ENCODE measurements around the gene APBB2. TPM values are rescaled to one million over a fixed set of nuclear protein-coding genes. Genes with fewer than 3 reads are reported as not detected.

The APBB2 gene
- total and polyA plus RNA-seq, 3 donors from 2014 or later: 19.7 to 77.9 (median 59.8) TPM

DNA sequence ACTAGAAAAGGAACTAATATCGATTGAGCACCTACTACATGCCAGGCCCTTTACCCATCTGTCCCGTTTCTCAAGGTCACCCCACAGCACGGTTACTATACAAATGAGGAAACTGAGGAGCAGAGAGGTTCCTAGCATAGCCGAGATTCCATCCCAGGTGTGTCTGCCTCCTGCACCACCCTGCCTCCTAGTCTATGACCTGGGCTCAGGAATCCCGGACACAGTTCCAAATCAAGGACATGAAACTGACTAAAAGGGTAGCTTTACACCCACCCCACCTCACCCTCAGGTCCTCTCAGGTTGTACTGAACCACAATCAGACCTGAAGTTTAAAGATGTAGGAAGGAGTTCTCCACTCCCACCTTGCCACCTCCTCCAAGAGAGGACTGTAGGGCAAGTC, 55.6 kb downstream of the APBB2 start:
- Histone ChIP-seq H3K9me3 (no peaks in the 10 kb centered on the region), H3K4me3 (no peak overlapping the region), H3K4me1 (peaks cover 5% of the 10 kb centered on the region), H3K27me3 (no peaks in the 10 kb centered on the region), H3K36me3 (ENCODE audit: low read depth, missing control alignments) (no peaks in the 10 kb centered on the region), H3K27ac (no peak overlapping the region)
- TF ChIP-seq POLR2A (IDR thresholded peaks at IDR 0.05): no peak
- TF ChIP-seq, protein P1, sequence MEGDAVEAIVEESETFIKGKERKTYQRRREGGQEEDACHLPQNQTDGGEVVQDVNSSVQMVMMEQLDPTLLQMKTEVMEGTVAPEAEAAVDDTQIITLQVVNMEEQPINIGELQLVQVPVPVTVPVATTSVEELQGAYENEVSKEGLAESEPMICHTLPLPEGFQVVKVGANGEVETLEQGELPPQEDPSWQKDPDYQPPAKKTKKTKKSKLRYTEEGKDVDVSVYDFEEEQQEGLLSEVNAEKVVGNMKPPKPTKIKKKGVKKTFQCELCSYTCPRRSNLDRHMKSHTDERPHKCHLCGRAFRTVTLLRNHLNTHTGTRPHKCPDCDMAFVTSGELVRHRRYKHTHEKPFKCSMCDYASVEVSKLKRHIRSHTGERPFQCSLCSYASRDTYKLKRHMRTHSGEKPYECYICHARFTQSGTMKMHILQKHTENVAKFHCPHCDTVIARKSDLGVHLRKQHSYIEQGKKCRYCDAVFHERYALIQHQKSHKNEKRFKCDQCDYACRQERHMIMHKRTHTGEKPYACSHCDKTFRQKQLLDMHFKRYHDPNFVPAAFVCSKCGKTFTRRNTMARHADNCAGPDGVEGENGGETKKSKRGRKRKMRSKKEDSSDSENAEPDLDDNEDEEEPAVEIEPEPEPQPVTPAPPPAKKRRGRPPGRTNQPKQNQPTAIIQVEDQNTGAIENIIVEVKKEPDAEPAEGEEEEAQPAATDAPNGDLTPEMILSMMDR (IDR thresholded peaks at IDR 0.05): no peak
- WGBS, 2 donors: 89 to 92% methylated on average over 5 of the region's 5 CpGs
- intact Hi-C loops (cut with DNase I; ENCODE audit: low total_unique reads): no loop called here
- no peak for DNase-seq

DNA sequence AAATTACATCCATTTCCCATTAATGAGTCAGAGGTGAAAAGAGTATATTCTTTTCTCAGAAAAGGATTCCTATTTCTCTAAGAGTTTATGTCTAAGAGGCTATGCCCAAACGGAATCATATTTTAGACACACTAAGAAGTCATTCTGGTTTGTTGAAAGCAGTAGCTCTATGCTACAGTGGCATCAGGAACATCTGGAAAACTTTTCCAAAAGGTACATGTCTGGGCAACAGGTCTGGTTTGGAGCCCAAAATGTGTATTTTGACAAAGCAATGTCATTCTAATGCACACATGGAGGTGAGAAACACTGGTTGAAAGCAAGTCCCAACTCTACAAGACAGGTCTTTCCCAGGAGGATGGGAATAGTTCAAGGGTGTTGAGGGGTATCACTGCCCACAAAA, 56.1 kb downstream of the APBB2 start:
- no peak for DNase-seq
- WGBS, 2 donors: 77 to 95% methylated on average over 1 of the region's 1 CpG
- Histone ChIP-seq H3K27me3 (no peaks in the 10 kb centered on the region), H3K36me3 (ENCODE audit: low read depth, missing control alignments) (no peaks in the 10 kb centered on the region), H3K27ac (no peak overlapping the region), H3K9me3 (no peaks in the 10 kb centered on the region), H3K4me3 (no peak overlapping the region), H3K4me1 (peaks cover 5% of the 10 kb centered on the region)
- intact Hi-C loops (cut with DNase I; ENCODE audit: low total_unique reads): no loop called here
- no peak for TF ChIP-seq POLR2A (IDR thresholded peaks at IDR 0.05)
- TF ChIP-seq, protein P1 (IDR thresholded peaks at IDR 0.05): no peak

DNA sequence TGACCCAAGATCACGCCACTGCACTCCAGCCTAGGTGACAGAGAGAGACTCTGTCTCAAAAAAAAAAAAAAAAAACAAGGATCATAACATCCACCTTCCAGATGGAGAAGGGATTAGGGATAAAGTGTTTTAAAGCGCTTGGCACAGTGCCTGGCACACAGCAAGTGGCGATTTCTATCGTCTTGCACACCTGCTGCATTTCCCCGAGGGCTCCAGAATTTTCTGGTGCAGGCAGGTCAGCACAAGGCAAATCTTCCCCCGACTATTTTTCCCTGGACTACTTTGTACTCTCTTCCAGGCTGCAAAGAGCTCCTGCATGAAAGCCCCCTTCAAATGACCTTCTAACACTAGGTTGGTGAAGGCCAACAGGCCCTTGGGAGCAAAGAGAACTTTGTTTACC, 57.3 kb downstream of the APBB2 start:
- WGBS, 2 donors: 75 to 80% methylated on average over 6 of the region's 6 CpGs
- TF ChIP-seq POLR2A (IDR thresholded peaks at IDR 0.05): no peak
- Histone ChIP-seq H3K4me3 (no peak overlapping the region), H3K4me1 (peaks cover 5% of the 10 kb centered on the region), H3K27me3 (no peaks in the 10 kb centered on the region), H3K9me3 (no peaks in the 10 kb centered on the region), H3K36me3 (ENCODE audit: low read depth, missing control alignments) (no peaks in the 10 kb centered on the region), H3K27ac (no peak overlapping the region)
- DNase-seq: no peak
- intact Hi-C loops (cut with DNase I; ENCODE audit: low total_unique reads): no loop called here

- 65 to 80% methylated on average over 10 of the region's 10 CpGs for WGBS, 2 donors
- Histone ChIP-seq H3K4me3 (no peak overlapping the region), H3K36me3 (ENCODE audit: low read depth, missing control alignments) (no peaks in the 10 kb centered on the region), H3K9me3 (no peaks in the 10 kb centered on the region), H3K4me1 (peaks cover 5% of the 10 kb centered on the region), H3K27me3 (no peaks in the 10 kb centered on the region), H3K27ac (peak overlapping the region in 1 of 2 donors; percentile 22)
- TF ChIP-seq, protein P1 (IDR thresholded peaks at IDR 0.05): no peak
- TF ChIP-seq POLR2A (IDR thresholded peaks at IDR 0.05): no peak
- DNase-seq: no peak
- intact Hi-C loops (cut with DNase I; ENCODE audit: low total_unique reads): no loop called here
Measured at GRCh38 chr4:41156574-41156973, 57.8 kb downstream of the APBB2 start.

DNA sequence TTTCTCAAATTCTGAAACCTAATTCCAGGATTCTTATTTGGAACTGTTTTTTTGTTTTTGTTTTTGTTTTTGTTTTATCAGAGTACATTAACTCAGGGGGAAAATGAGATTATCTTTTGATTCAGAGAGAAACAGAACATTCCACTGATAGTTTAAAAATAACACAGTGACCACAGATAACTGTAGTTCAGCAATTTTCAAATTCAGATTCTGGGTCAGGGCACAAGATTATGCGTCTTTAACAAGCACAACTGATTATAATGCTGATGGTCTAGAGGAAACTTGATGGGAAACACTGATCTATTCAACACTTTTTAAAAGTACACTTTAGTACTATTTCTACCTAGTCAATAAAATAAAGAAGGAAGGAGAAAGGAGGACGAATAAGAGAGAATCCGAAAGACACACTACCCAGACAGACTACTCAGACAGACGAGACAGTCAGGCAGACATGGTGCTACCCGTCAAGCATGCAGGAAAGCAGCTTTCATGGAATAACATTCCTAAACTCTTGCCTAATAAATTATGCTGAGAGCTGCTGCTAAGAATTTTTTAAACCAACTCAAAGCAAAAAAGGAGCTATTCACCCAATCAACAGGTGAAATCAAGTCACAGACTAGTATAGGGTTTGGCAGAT, 59.0 kb downstream of the APBB2 start:
- DNase-seq: no peak
- Histone ChIP-seq H3K9me3 (no peaks in the 10 kb centered on the region), H3K27me3 (no peaks in the 10 kb centered on the region), H3K27ac (peak overlapping the region in 1 of 2 donors; percentile 23), H3K36me3 (ENCODE audit: low read depth, missing control alignments) (no peaks in the 10 kb centered on the region), H3K4me3 (no peak overlapping the region), H3K4me1 (peaks cover 5% of the 10 kb centered on the region)
- intact Hi-C loops (cut with DNase I; ENCODE audit: low total_unique reads): no loop called here
- TF ChIP-seq, protein P1 (IDR thresholded peaks at IDR 0.05): no peak
- no peak for TF ChIP-seq POLR2A (IDR thresholded peaks at IDR 0.05)
- WGBS, 2 donors: 57 to 59% methylated on average over 5 of the region's 5 CpGs
